ENCODE results near the gene SLC27A2. TPM values are rescaled to one million over a fixed set of nuclear protein-coding genes. Genes with fewer than 3 reads are reported as not detected.

Gene SLC27A2
- total and polyA plus RNA-seq, 10 of the 15 experiments (the other 5 are each of a cell fraction or from before 2014, with no cell fraction given): 0.22 to 1.2 (median 0.69) TPM; not detected in 1

- ChIA-PET CTCF (no interaction called here), SMC1A (ENCODE audit: uncharacterized antibody, unreplicated experiment) (no interaction called here), RAD21 (ENCODE audit: unreplicated experiment) (no interaction called here), POLR2A (no interaction called here)
- Histone ChIP-seq H3K27ac (ENCODE audit: control insufficient read depth, insufficient read depth) (no peak overlapping the region), H2AFZ (ENCODE audit: control insufficient read depth, low read depth, low read length) (no peak overlapping the region), H3K4me2 (ENCODE audit: control insufficient read depth, insufficient read depth) (no peak overlapping the region), H3K9me3 (replicated peaks; ENCODE audit: control insufficient read depth, insufficient read depth, low read length) (no peaks in the 10 kb centered on the region), H3K36me3 (ENCODE audit: control insufficient read depth in 2 of 2, insufficient read depth in 2 of 2, low read length in 1 of 2) (no peaks in the 10 kb centered on the region), H3K79me2 (ENCODE audit: control insufficient read depth, insufficient read depth, low read length) (no peaks in the 10 kb centered on the region), H3K27me3 (replicated peaks in 1 of 2; ENCODE audit: control insufficient read depth in 2 of 2, insufficient read depth in 2 of 2, low read length in 1 of 2) (no peaks in the 10 kb centered on the region; a peak in 1 of 4 replicates), H3K9ac (ENCODE audit: control insufficient read depth, insufficient read depth, low read length) (no peak overlapping the region), H3K4me1 (ENCODE audit: control insufficient read depth, insufficient read depth, low read length) (peaks cover 5% of the 10 kb centered on the region), H3K4me3 (no peak overlapping the region), H4K20me1 (ENCODE audit: control insufficient read depth, insufficient read depth) (no peaks in the 10 kb centered on the region)
- no peak for ATAC-seq
- in situ Hi-C loops (cut with MboI): no loop called here
- no peak for TF ChIP-seq SREBF2 (IDR thresholded peaks at IDR 0.05; ENCODE audit: low read length)
- TF ChIP-seq STAT3 (IDR thresholded peaks at IDR 0.05; ENCODE audit: low read depth, low read length): no peak
- TF ChIP-seq CBX3 (IDR thresholded peaks at IDR 0.05; ENCODE audit: borderline replicate concordance, low read depth): no peak
- no peak for TF ChIP-seq CREB1 (IDR thresholded peaks at IDR 0.05; ENCODE audit: low read depth)
- TF ChIP-seq HDAC2 (IDR thresholded peaks at IDR 0.05): no peak
- no peak for TF ChIP-seq TCF3 (IDR thresholded peaks at IDR 0.05; ENCODE audit: borderline replicate concordance, insufficient read depth, low read depth, low read length)
- TF ChIP-seq RAD51 (IDR thresholded peaks at IDR 0.05): no peak
- no peak for TF ChIP-seq JUNB (IDR thresholded peaks at IDR 0.05)
- no peak for TF ChIP-seq CREM (IDR thresholded peaks at IDR 0.05; ENCODE audit: low read depth)
- no peak for TF ChIP-seq TCF7 (IDR thresholded peaks at IDR 0.05; ENCODE audit: borderline replicate concordance)
- TF ChIP-seq E2F4 (IDR thresholded peaks at IDR 0.05; ENCODE audit: low read depth, low read length): no peak
- no peak for TF ChIP-seq BCL3 (IDR thresholded peaks at IDR 0.05; ENCODE audit: borderline replicate concordance, insufficient read depth, low read depth, low read length, poor library complexity, severe bottlenecking)
- no peak for TF ChIP-seq HDGF (IDR thresholded peaks at IDR 0.05)
- intact Hi-C loops (cut with micrococcal nuclease; ENCODE audit: unreplicated experiment): no loop called here
- no peak for FAIRE-seq
- no TSS peak for BruUV-seq (replicated peaks)
- no peak for DNase-seq (ENCODE audit: low read depth, low spot score)
- 79% methylated on average over 11 of the region's 11 CpGs for WGBS (ENCODE audit: insufficient coverage, insufficient replicate concordance, low lambda C conversion rate, missing lambda C conversion rate)
Measured at GRCh38 chr15:50252556-50252955, 70.6 kb downstream of the SLC27A2 start.

All from GM12878 (cell line).